ENCODE results near the gene TRMT44. TPM values are rescaled to one million over a fixed set of nuclear protein-coding genes. Genes with fewer than 3 reads are reported as not detected.

Gene TRMT44
- polyA plus RNA-seq, 1 experiment: 7.1 TPM

- H3K4me3 ChIP-seq (ENCODE audit: low read depth, low read length): no peak overlapping the region
- ChIA-PET CTCF (no interaction called here), POLR2A (no interaction called here)
- no peak for TF ChIP-seq CTCF (IDR thresholded peaks at IDR 0.05; ENCODE audit: insufficient read depth, low read depth, low read length)
- no peak for DNase-seq (ENCODE audit: low read depth)
- no peaks in the 10 kb centered on the region for H3K27me3 ChIP-seq (ENCODE audit: control insufficient read depth, insufficient read depth, low read length)
- peaks cover 5% of the 10 kb centered on the region for H3K36me3 ChIP-seq (ENCODE audit: control insufficient read depth, insufficient read depth, low read length)
Observed at GRCh38 chr4:8443801-8444200, 3.2 kb downstream of the TRMT44 start.

- no peak for TF ChIP-seq CTCF (IDR thresholded peaks at IDR 0.05; ENCODE audit: insufficient read depth, low read depth, low read length)
- peaks cover 7% of the 10 kb centered on the region for H3K36me3 ChIP-seq (ENCODE audit: control insufficient read depth, insufficient read depth, low read length)
- H3K27me3 ChIP-seq (ENCODE audit: control insufficient read depth, insufficient read depth, low read length): no peaks in the 10 kb centered on the region
- ChIA-PET CTCF (interaction anchor here (0.7 to 0.9 kb wide), 2 partner anchors 22 to 1477 kb away, joined by 3 read pairs; no protein-coding TSS in a partner anchor), POLR2A (no interaction called here)
- DNase-seq (ENCODE audit: low read depth): no peak
- H3K4me3 ChIP-seq (ENCODE audit: low read depth, low read length): no peak overlapping the region
Observed at GRCh38 chr4:8446122-8446521, 5.5 kb downstream of the TRMT44 start.

GRCh38 chr4:8451440-8452182 is 11.0 kb downstream of the TRMT44 start:
- ChIA-PET CTCF (interaction anchor here (0.9 to 2.1 kb wide), 6 partner anchors 8 to 165 kb away, joined by 3 to 5 read pairs (median 4); no protein-coding TSS in a partner anchor), POLR2A (no interaction called here)
- H3K4me3 ChIP-seq (ENCODE audit: low read depth, low read length): no peak overlapping the region
- H3K36me3 ChIP-seq (ENCODE audit: control insufficient read depth, insufficient read depth, low read length): peaks cover 33% of the 10 kb centered on the region
- no peaks in the 10 kb centered on the region for H3K27me3 ChIP-seq (ENCODE audit: control insufficient read depth, insufficient read depth, low read length)
- TF ChIP-seq CTCF (IDR thresholded peaks at IDR 0.05; ENCODE audit: insufficient read depth, low read depth, low read length): no peak
- no peak for DNase-seq (ENCODE audit: low read depth)

GRCh38 chr4:8453957-8454356 is 13.4 kb downstream of the TRMT44 start:
- no peak overlapping the region for H3K4me3 ChIP-seq (ENCODE audit: low read depth, low read length)
- DNase-seq (ENCODE audit: low read depth): no peak
- ChIA-PET POLR2A (no interaction called here), CTCF (interaction anchor here (0.9 to 5.3 kb wide), 2 partner anchors 14 to 154 kb away, joined by 3 to 23 read pairs; no protein-coding TSS in a partner anchor)
- H3K27me3 ChIP-seq (ENCODE audit: control insufficient read depth, insufficient read depth, low read length): no peaks in the 10 kb centered on the region
- peaks cover 28% of the 10 kb centered on the region for H3K36me3 ChIP-seq (ENCODE audit: control insufficient read depth, insufficient read depth, low read length)
- TF ChIP-seq CTCF (IDR thresholded peaks at IDR 0.05; ENCODE audit: insufficient read depth, low read depth, low read length): no peak

GRCh38 chr4:8457646-8458252 is 17.2 kb downstream of the TRMT44 start:
- no peak for TF ChIP-seq CTCF (IDR thresholded peaks at IDR 0.05; ENCODE audit: insufficient read depth, low read depth, low read length)
- CTCF ChIA-PET: interaction anchor here (1.1 to 5.3 kb wide), 2 partner anchors 11 to 136 kb away, joined by 3 to 23 read pairs; no protein-coding TSS in a partner anchor
- POLR2A ChIA-PET: no interaction called here
- Histone ChIP-seq H3K4me3 (ENCODE audit: low read depth, low read length) (no peak overlapping the region), H3K27me3 (ENCODE audit: control insufficient read depth, insufficient read depth, low read length) (no peaks in the 10 kb centered on the region), H3K36me3 (ENCODE audit: control insufficient read depth, insufficient read depth, low read length) (peaks cover 19% of the 10 kb centered on the region)
- DNase-seq (ENCODE audit: low read depth): no peak
